ENCODE measurements around the gene ATG4A. TPM values are rescaled to one million over a fixed set of nuclear protein-coding genes. Genes with fewer than 3 reads are reported as not detected.

Gene ATG4A
- total RNA-seq, 1 donor from 2014 or later: 18.3 TPM

DNA sequence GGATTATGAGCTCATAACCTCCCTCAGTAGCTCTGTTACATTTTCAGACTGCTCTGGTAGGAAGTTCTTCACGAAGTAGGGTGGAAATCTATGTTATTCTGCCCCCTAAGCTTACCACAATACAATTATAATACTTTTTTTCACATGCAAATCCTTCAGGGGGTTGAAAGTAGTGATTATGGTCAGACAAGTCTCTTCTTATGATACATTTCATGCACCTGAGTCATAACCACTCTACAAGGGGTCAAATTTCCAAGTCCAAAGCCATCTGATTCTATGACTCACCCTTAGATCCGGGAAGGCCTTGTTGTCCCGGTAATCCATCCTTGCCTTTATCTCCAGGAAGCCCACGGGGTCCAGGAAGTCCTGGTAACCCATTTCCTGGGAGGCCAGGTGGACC, 95.2 kb downstream of the ATG4A start:
- H3K4me1 ChIP-seq (ENCODE audit: control insufficient read depth in 3 of 3, insufficient read depth in 3 of 3, low read length in 3 of 3): no peaks in the 10 kb centered on the region
- H3K36me3 ChIP-seq (ENCODE audit: control insufficient read depth in 3 of 3, insufficient read depth in 3 of 3, low read length in 3 of 3): no peaks in the 10 kb centered on the region
- H3K27ac ChIP-seq (ENCODE audit: low read depth, low read length): no peak overlapping the region
- no peaks in the 10 kb centered on the region for H3K9me3 ChIP-seq (ENCODE audit: control insufficient read depth in 3 of 3, low read length in 3 of 3)
- H3K9ac ChIP-seq (ENCODE audit: low read depth in 1 of 3, low read length in 3 of 3): no peak overlapping the region
- peaks cover 0 to 12% (median 0%) of the 10 kb centered on the region in 3 donors for H3K27me3 ChIP-seq (ENCODE audit: control insufficient read depth in 3 of 3, insufficient read depth in 3 of 3, low read length in 3 of 3)
- H3K4me3 ChIP-seq (ENCODE audit: low read length in 3 of 3): no peak overlapping the region

GRCh38 chrX:108198420-108198819, 106.8 kb downstream of the ATG4A start:
- Histone ChIP-seq H3K9me3 (ENCODE audit: control insufficient read depth in 3 of 3, low read length in 3 of 3) (no peaks in the 10 kb centered on the region), H3K4me1 (ENCODE audit: control insufficient read depth in 3 of 3, insufficient read depth in 3 of 3, low read length in 3 of 3) (no peaks in the 10 kb centered on the region), H3K27me3 (ENCODE audit: control insufficient read depth in 3 of 3, insufficient read depth in 3 of 3, low read length in 3 of 3) (peaks cover 0 to 14% (median 0%) of the 10 kb centered on the region in 3 donors), H3K9ac (ENCODE audit: low read depth in 1 of 3, low read length in 3 of 3) (no peak overlapping the region), H3K36me3 (ENCODE audit: control insufficient read depth in 3 of 3, insufficient read depth in 3 of 3, low read length in 3 of 3) (no peaks in the 10 kb centered on the region), H3K27ac (ENCODE audit: low read depth, low read length) (no peak overlapping the region), H3K4me3 (ENCODE audit: low read length in 3 of 3) (no peak overlapping the region)

GRCh38 chrX:108199041-108199440, 107.5 kb downstream of the ATG4A start:
- no peak overlapping the region for H3K27ac ChIP-seq (ENCODE audit: low read depth, low read length)
- H3K27me3 ChIP-seq (ENCODE audit: control insufficient read depth in 3 of 3, insufficient read depth in 3 of 3, low read length in 3 of 3): peaks cover 0 to 14% (median 0%) of the 10 kb centered on the region in 3 donors
- H3K4me3 ChIP-seq (ENCODE audit: low read length in 3 of 3): no peak overlapping the region
- H3K9me3 ChIP-seq (ENCODE audit: control insufficient read depth in 3 of 3, low read length in 3 of 3): no peaks in the 10 kb centered on the region
- H3K4me1 ChIP-seq (ENCODE audit: control insufficient read depth in 3 of 3, insufficient read depth in 3 of 3, low read length in 3 of 3): no peaks in the 10 kb centered on the region
- no peaks in the 10 kb centered on the region for H3K36me3 ChIP-seq (ENCODE audit: control insufficient read depth in 3 of 3, insufficient read depth in 3 of 3, low read length in 3 of 3)
- no peak overlapping the region for H3K9ac ChIP-seq (ENCODE audit: low read depth in 1 of 3, low read length in 3 of 3)

DNA sequence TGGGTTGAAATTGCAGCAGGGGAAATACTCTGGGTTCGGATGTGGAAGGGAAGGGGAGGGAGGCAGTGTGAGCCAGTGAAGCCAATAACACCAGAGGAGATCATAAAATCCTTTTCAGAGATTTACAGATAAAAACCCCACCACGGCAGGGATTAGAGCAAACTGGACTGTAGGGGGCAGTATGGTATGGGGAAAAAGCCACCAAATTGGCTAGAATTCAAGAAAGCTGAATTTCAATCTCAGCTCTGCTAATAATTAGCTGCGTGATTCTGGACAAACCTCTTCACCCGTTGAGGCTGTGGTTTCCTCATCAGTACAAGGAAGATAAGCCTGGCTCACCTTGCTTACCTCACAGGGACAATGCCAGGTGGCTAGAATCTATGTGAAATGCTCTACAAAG, 108.1 kb downstream of the ATG4A start:
- H3K27me3 ChIP-seq (ENCODE audit: control insufficient read depth in 3 of 3, insufficient read depth in 3 of 3, low read length in 3 of 3): peaks cover 0 to 14% (median 0%) of the 10 kb centered on the region in 3 donors
- H3K9ac ChIP-seq (ENCODE audit: low read depth in 1 of 3, low read length in 3 of 3): no peak overlapping the region
- H3K27ac ChIP-seq (ENCODE audit: low read depth, low read length): no peak overlapping the region
- H3K36me3 ChIP-seq (ENCODE audit: control insufficient read depth in 3 of 3, insufficient read depth in 3 of 3, low read length in 3 of 3): no peaks in the 10 kb centered on the region
- H3K4me1 ChIP-seq (ENCODE audit: control insufficient read depth in 3 of 3, insufficient read depth in 3 of 3, low read length in 3 of 3): no peaks in the 10 kb centered on the region
- no peak overlapping the region for H3K4me3 ChIP-seq (ENCODE audit: low read length in 3 of 3)
- H3K9me3 ChIP-seq (ENCODE audit: control insufficient read depth in 3 of 3, low read length in 3 of 3): no peaks in the 10 kb centered on the region

DNA sequence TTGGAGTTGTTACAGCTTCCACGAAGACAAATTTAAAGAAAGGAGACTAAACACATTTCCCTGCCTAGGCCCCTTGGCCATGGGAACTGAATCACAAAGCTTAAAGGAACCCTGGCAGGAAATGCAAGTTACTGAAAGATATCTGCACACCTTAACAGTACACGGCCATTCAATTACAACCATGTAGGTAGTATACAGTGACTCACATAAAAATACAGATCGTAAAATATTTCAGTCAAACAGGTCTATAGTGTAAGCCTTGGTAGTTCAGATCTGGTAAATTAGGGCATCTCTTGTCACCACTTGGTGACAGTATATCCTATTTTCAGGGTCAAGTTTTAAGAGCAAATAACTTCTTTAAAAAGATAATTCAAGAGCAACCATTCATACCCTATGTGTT, 112.0 kb downstream of the ATG4A start:
- Histone ChIP-seq H3K27ac (ENCODE audit: low read depth, low read length) (no peak overlapping the region), H3K4me3 (ENCODE audit: low read length in 3 of 3) (no peak overlapping the region), H3K9me3 (ENCODE audit: control insufficient read depth in 3 of 3, low read length in 3 of 3) (no peaks in the 10 kb centered on the region), H3K36me3 (ENCODE audit: control insufficient read depth in 3 of 3, insufficient read depth in 3 of 3, low read length in 3 of 3) (no peaks in the 10 kb centered on the region), H3K4me1 (ENCODE audit: control insufficient read depth in 3 of 3, insufficient read depth in 3 of 3, low read length in 3 of 3) (no peaks in the 10 kb centered on the region), H3K27me3 (ENCODE audit: control insufficient read depth in 3 of 3, insufficient read depth in 3 of 3, low read length in 3 of 3) (peaks cover 0 to 17% (median 0%) of the 10 kb centered on the region in 3 donors), H3K9ac (ENCODE audit: low read depth in 1 of 3, low read length in 3 of 3) (no peak overlapping the region)

Other genes with a start within 250 kb of the ATG4A start
- gene TEX13B, start 109.4 kb upstream of the ATG4A start, total RNA-seq: not detected
- not detected for gene VSIG1, start 46.7 kb upstream of the ATG4A start, total RNA-seq
- gene PSMD10, start 236 bp upstream of the ATG4A start, total RNA-seq: 57.9 TPM

Data from skeletal muscle tissue (tissue), 4 donors.